Right atrium auricular region (tissue), 2 donors: ENCODE measurements around the gene WNT1. TPM values are rescaled to one million over a fixed set of nuclear protein-coding genes. Genes with fewer than 3 reads are reported as not detected.

ENCODE experiments used
- DNase-seq: peaks from one replicate; pipeline ENCODE4 v3.0.0-alpha.2; 2019; ENCODE audit warnings: low spot score
- H3K27ac ChIP-seq, 2 donors: fragments of 200-600 bp; sonication (generic); 1 replicate in 1 of 2; 2 replicates in 1 of 2; pipeline ENCODE4 v1.5.1; 2016 to 2019
- H3K27me3 ChIP-seq, 2 donors: fragments of 200-600 bp; sonication (generic); one replicate each; pipeline versions ENCODE4 v1.5.1 to v1.6.0; 2017 to 2019
- H3K36me3 ChIP-seq: fragments of 200-600 bp; sonication (generic); one replicate; pipeline ENCODE4 v1.5.1; 2016
- H3K4me1 ChIP-seq, 2 donors: fragments of 200-600 bp; sonication (generic); one replicate each; pipeline versions ENCODE4 v1.5.1 to v1.6.0; 2017 to 2019
- H3K4me3 ChIP-seq, 2 donors: fragments of 200-600 bp; sonication (generic); 1 replicate in 1 of 2; 2 replicates in 1 of 2; pipeline ENCODE4 v1.5.1; 2017 to 2019; ENCODE audit warnings: mild to moderate bottlenecking in 1 of 2, moderate library complexity in 1 of 2
- H3K9me3 ChIP-seq, 2 donors: fragments of 200-600 bp; sonication (generic); one replicate each; pipeline ENCODE4 v1.5.1; 2019
- CTCF ChIP-seq, 2 donors: fragments of 200-600 bp; sonication (generic); IDR thresholded peaks; one replicate each; pipeline ENCODE4 v1.5.1; 2019; ENCODE audit warnings: antibody characterized with exemption in 2 of 2
- total RNA-seq, 2 donors: library from RNA; depleted of rRNA; stranded (reverse); fragments of >200 nt; gene quantifications; one replicate each; pipeline ENCODE4 v1.1.0, GENCODE V29; 2016

The WNT1 gene
- total RNA-seq, 2 donors from 2014 or later, result not detected

GRCh38 chr12:48961801-48962200 is 16.3 kb upstream of the WNT1 start:
- H3K4me1 ChIP-seq, result peaks cover 0 to 7% of the 10 kb centered on the region in 2 donors
- H3K36me3 ChIP-seq, result no peaks in the 10 kb centered on the region
- H3K4me3 ChIP-seq, result no peak overlapping the region
- no peak for TF ChIP-seq CTCF (IDR thresholded peaks at IDR 0.05)
- no peaks in the 10 kb centered on the region for H3K27me3 ChIP-seq
- no peak for DNase-seq
- H3K27ac ChIP-seq, result no peak overlapping the region
- H3K9me3 ChIP-seq, result no peaks in the 10 kb centered on the region

- Histone ChIP-seq H3K4me1 (peaks cover 0 to 9% of the 10 kb centered on the region in 2 donors), H3K4me3 (no peak overlapping the region), H3K9me3 (no peaks in the 10 kb centered on the region), H3K36me3 (no peaks in the 10 kb centered on the region), H3K27ac (no peak overlapping the region), H3K27me3 (no peaks in the 10 kb centered on the region)
- TF ChIP-seq CTCF (IDR thresholded peaks at IDR 0.05), result no peak
- DNase-seq, result no peak
Observed at GRCh38 chr12:48965298-48965838, 12.8 kb upstream of the WNT1 start.

- no peak for DNase-seq
- peaks cover 3 to 6% of the 10 kb centered on the region in 2 donors for H3K27me3 ChIP-seq
- TF ChIP-seq CTCF (IDR thresholded peaks at IDR 0.05), result no peak
Observed at GRCh38 chr12:48966177-48966895, 11.8 kb upstream of the WNT1 start.

GRCh38 chr12:48967991-48968390 is 10.1 kb upstream of the WNT1 start:
- H3K9me3 ChIP-seq, result no peaks in the 10 kb centered on the region
- H3K36me3 ChIP-seq, result no peaks in the 10 kb centered on the region
- H3K27me3 ChIP-seq, result peaks cover 3 to 12% of the 10 kb centered on the region in 2 donors
- no peak for TF ChIP-seq CTCF (IDR thresholded peaks at IDR 0.05)
- no peak for DNase-seq
- no peak overlapping the region for H3K4me3 ChIP-seq
- H3K27ac ChIP-seq, result no peak overlapping the region
- peaks cover 0 to 29% of the 10 kb centered on the region in 2 donors for H3K4me1 ChIP-seq

More at GRCh38 chr12:48966177-48966895, 11.8 kb upstream of the WNT1 start:
- no peak overlapping the region for H3K4me3 ChIP-seq
- no peak overlapping the region for H3K27ac ChIP-seq
- H3K4me1 ChIP-seq, result peaks cover 0 to 17% of the 10 kb centered on the region in 2 donors
- no peaks in the 10 kb centered on the region for H3K9me3 ChIP-seq
- H3K36me3 ChIP-seq, result no peaks in the 10 kb centered on the region

- TF ChIP-seq CTCF (IDR thresholded peaks at IDR 0.05), result no peak
- H3K27ac ChIP-seq, result no peak overlapping the region
Observed at GRCh38 chr12:48968467-48968866, 9.7 kb upstream of the WNT1 start.

More at GRCh38 chr12:48968467-48968866, 9.7 kb upstream of the WNT1 start:
- Histone ChIP-seq H3K36me3 (no peaks in the 10 kb centered on the region), H3K27me3 (peaks cover 3 to 12% of the 10 kb centered on the region in 2 donors), H3K4me1 (peaks cover 0 to 33% of the 10 kb centered on the region in 2 donors), H3K4me3 (no peak overlapping the region), H3K9me3 (no peaks in the 10 kb centered on the region)
- DNase-seq, result no peak
